Panc1 (cell line): Measurements from ENCODE around the gene GPR34. TPM values are rescaled to one million over a fixed set of nuclear protein-coding genes. Genes with fewer than 3 reads are reported as not detected.

ENCODE experiments used
- ATAC-seq: fragments of 200-7000 bp; cut with Tn5 transposase; 2 replicates; pipeline ENCODE4 v1.9.1; 2020; ENCODE audit warnings: mild to moderate bottlenecking, moderate library complexity
- BruUV-seq: library from RNA; stranded (reverse); fragments of 400-500 nt; replicated peaks from 2 replicates; lab custom pipeline; 2021; lab: Mats Ljungman, UMichigan
- CTCF ChIA-PET: fragments of 300-600 bp; sonication (Branson Sonifier 250); formaldehyde crosslinking; loops from one replicate; lab custom pipeline; 2022; ENCODE audit warnings: antibody characterized with exemption; lab: Charles Lee
- POLR2A ChIA-PET: fragments of 300-600 bp; sonication (Branson Sonifier 250); formaldehyde crosslinking; loops from one replicate; lab custom pipeline; 2022; ENCODE audit warnings: antibody characterized with exemption; lab: Charles Lee
- DNase-seq: peaks from one replicate; pipeline ENCODE4 v3.0.0-alpha.2; 2010; ENCODE audit warnings: low read depth, low spot score
- H3K27ac ChIP-seq: 2 replicates; pipeline ENCODE4 v1.5.1; 2011; ENCODE audit warnings: mild to moderate bottlenecking, low read length, inconsistent platforms
- H3K27me3 ChIP-seq: fragments of 200-500 bp; sonication (Bioruptor generic); 2 replicates; pipeline ENCODE4 v1.6.0; 2014; ENCODE audit warnings: low read length, inconsistent platforms; ENCODE audit not compliant: control insufficient read depth, insufficient read depth
- H3K36me3 ChIP-seq: fragments of 200-500 bp; sonication (Bioruptor generic); 2 replicates; pipeline ENCODE4 v1.5.1; 2014; ENCODE audit warnings: inconsistent platforms, mild to moderate bottlenecking, low read length, moderate library complexity; ENCODE audit not compliant: control insufficient read depth, insufficient read depth
- H3K4me1 ChIP-seq: 2 replicates; pipeline ENCODE4 v1.5.1; 2011; ENCODE audit warnings: inconsistent platforms, mild to moderate bottlenecking, low read length, moderate library complexity; ENCODE audit not compliant: control insufficient read depth, insufficient read depth
- H3K4me3 ChIP-seq, 2 experiments: 2 replicates each; pipeline ENCODE4 v1.5.1; 2011 to 2012; ENCODE audit warnings: low read depth in 2 of 2, low read length in 2 of 2, mild to moderate bottlenecking in 2 of 2, inconsistent platforms in 1 of 2, moderate library complexity in 1 of 2
- H3K9me3 ChIP-seq: fragments of 200-500 bp; sonication (Bioruptor generic); 2 replicates; pipeline ENCODE4 v1.5.1; 2014; ENCODE audit warnings: low read depth, mild to moderate bottlenecking, inconsistent platforms, low read length, moderate library complexity; ENCODE audit not compliant: control insufficient read depth, insufficient read depth
- CTCF ChIP-seq: fragments of 450-650 bp; IDR thresholded peaks from 2 replicates; pipeline ENCODE4 v1.5.1; 2017; ENCODE audit warnings: mild to moderate bottlenecking
- POLR2AphosphoS5 ChIP-seq: IDR thresholded peaks from 2 replicates; pipeline ENCODE4 v1.6.1; 2012; ENCODE audit warnings: mild to moderate bottlenecking, low read depth, low read length, moderate library complexity
- SIN3A ChIP-seq: IDR thresholded peaks from 2 replicates; pipeline ENCODE4 v1.6.1; 2012; ENCODE audit warnings: low read depth, mild to moderate bottlenecking, low read length, moderate library complexity, borderline replicate concordance; ENCODE audit not compliant: insufficient read depth
- TCF7L2 ChIP-seq: IDR thresholded peaks from 2 replicates; pipeline ENCODE4 v1.6.1; 2011; ENCODE audit warnings: mild to moderate bottlenecking, low read depth, low read length, inconsistent platforms
- in situ Hi-C: cut with HindIII; loops from 2 replicates; pipeline ENCODE4 v1.10.0; 2016; ENCODE audit warnings: low sequenced_read_pairs, low pct_unique_long_range_greater_than_20kb
- intact Hi-C: fragments of 100-400 bp; cut with micrococcal nuclease; formaldehyde crosslinking; loops from one replicate; pipeline ENCODE4 v1.10.0; 2022; ENCODE audit not compliant: unreplicated experiment
- total RNA-seq: library from RNA; stranded (reverse); gene quantifications from one replicate; pipeline ENCODE4 v1.2.1, GENCODE V29; 2021; ENCODE audit not compliant: unreplicated experiment
- TF ChIP-seq, protein P1 (sequence below), 2 experiments: IDR thresholded peaks; 2 replicates each; pipeline ENCODE4 v1.6.1; 2011 to 2012; ENCODE audit warnings: low read depth in 2 of 2, control low read depth in 1 of 2, low read length in 1 of 2, mild to moderate bottlenecking in 1 of 2, moderate library complexity in 1 of 2; ENCODE audit not compliant: insufficient read depth in 1 of 2

GPR34 gene
- total RNA-seq, 1 experiment from 2014 or later, result not detected

GRCh38 chrX:41703574-41704029, 14.8 kb downstream of the GPR34 start:
- Histone ChIP-seq H3K27me3 (no peaks in the 10 kb centered on the region), H3K36me3 (no peaks in the 10 kb centered on the region), H3K4me1 (no peaks in the 10 kb centered on the region), H3K4me3 (no peak overlapping the region), H3K9me3 (no peaks in the 10 kb centered on the region), H3K27ac (no peak overlapping the region)
- TF ChIP-seq CTCF (no peak), TCF7L2 (no peak), SIN3A (no peak), POLR2AphosphoS5 (no peak)
- TF ChIP-seq, protein P1, sequence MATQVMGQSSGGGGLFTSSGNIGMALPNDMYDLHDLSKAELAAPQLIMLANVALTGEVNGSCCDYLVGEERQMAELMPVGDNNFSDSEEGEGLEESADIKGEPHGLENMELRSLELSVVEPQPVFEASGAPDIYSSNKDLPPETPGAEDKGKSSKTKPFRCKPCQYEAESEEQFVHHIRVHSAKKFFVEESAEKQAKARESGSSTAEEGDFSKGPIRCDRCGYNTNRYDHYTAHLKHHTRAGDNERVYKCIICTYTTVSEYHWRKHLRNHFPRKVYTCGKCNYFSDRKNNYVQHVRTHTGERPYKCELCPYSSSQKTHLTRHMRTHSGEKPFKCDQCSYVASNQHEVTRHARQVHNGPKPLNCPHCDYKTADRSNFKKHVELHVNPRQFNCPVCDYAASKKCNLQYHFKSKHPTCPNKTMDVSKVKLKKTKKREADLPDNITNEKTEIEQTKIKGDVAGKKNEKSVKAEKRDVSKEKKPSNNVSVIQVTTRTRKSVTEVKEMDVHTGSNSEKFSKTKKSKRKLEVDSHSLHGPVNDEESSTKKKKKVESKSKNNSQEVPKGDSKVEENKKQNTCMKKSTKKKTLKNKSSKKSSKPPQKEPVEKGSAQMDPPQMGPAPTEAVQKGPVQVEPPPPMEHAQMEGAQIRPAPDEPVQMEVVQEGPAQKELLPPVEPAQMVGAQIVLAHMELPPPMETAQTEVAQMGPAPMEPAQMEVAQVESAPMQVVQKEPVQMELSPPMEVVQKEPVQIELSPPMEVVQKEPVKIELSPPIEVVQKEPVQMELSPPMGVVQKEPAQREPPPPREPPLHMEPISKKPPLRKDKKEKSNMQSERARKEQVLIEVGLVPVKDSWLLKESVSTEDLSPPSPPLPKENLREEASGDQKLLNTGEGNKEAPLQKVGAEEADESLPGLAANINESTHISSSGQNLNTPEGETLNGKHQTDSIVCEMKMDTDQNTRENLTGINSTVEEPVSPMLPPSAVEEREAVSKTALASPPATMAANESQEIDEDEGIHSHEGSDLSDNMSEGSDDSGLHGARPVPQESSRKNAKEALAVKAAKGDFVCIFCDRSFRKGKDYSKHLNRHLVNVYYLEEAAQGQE (IDR thresholded peaks at IDR 0.05; ENCODE audit: insufficient read depth in 1 of 2, low read depth in 2 of 2, low read length in 1 of 2), result no peak
- ATAC-seq, result no peak
- no TSS peak for BruUV-seq
- ChIA-PET CTCF (no interaction called here), POLR2A (no interaction called here)
- in situ Hi-C loops, result no loop called here
- DNase-seq, result no peak
- intact Hi-C loops, result no loop called here

DNA sequence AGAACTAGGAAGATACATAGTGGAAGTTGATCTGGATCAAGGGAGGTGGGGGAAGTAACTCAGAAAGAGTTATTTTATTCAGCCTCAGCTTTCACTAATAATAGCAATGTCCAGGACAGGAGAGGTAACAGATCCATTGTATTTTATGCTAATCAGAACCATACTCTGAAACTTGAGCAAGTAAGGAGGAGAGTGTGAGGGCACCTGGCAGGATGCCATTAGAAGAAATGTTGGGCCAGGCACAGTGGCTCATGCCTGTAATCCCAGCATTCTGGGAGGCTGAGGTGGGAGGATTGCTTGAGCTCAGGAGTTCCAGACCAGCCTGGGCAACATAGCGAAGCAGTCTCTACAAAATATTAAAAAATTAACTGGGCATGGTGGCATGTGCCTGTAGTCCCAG, 16.3 kb downstream of the GPR34 start:
- ATAC-seq (no peak), DNase-seq (no peak)
- no peaks in the 10 kb centered on the region for H3K4me1 ChIP-seq
- in situ Hi-C loops (no loop called here), intact Hi-C loops (no loop called here)
- H3K36me3 ChIP-seq, result no peaks in the 10 kb centered on the region
- H3K27me3 ChIP-seq, result no peaks in the 10 kb centered on the region
- no peak for TF ChIP-seq POLR2AphosphoS5
- CTCF ChIA-PET, result no interaction called here
- BruUV-seq, result no TSS peak
- POLR2A ChIA-PET, result no interaction called here
- H3K4me3 ChIP-seq, result no peak overlapping the region
- no peak overlapping the region for H3K27ac ChIP-seq
- no peaks in the 10 kb centered on the region for H3K9me3 ChIP-seq

DNA sequence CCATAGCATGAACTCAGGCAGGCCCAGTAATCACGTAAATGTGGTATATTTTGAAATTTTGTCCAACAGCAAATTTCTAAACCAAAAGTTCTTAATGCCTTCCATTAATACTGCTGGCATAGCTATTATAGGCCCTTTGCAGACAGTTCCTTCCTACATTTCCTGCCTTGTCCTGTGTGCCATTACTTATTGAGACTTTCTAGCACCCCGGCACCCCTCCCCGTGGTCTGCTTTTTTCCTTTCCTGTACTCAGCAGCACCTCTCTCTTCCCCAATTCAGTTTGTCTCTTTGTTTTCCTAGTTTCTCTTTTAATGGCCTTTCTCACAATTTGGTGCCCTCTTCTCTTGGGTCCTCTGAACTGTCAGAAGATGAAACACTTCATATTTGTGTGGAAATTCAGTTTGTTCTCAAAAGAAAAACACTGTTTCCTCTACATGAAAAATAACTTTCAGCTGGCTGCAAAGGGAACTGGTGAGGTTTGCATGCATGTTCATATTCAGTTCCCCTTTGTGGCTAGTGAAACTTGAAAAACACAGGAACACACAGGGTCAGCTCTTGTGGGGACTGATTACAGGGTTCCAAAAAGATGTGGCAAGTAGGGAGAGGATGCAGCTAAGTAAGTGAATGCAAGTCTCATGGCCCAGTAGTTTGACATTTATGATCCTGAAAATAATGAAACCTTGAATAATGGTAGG, 17.1 kb downstream of the GPR34 start:
- Histone ChIP-seq H3K4me3 (no peak overlapping the region), H3K9me3 (no peaks in the 10 kb centered on the region), H3K27me3 (no peaks in the 10 kb centered on the region), H3K4me1 (no peaks in the 10 kb centered on the region), H3K27ac (no peak overlapping the region), H3K36me3 (no peaks in the 10 kb centered on the region)
- ATAC-seq (no peak), DNase-seq (no peak)
- POLR2A ChIA-PET, result no interaction called here
- BruUV-seq, result no TSS peak
- intact Hi-C loops (no loop called here), in situ Hi-C loops (no loop called here)
- TF ChIP-seq CTCF, result no peak
- no peak for TF ChIP-seq SIN3A
- TF ChIP-seq, protein P1 (IDR thresholded peaks at IDR 0.05; ENCODE audit: insufficient read depth in 1 of 2, low read depth in 2 of 2, low read length in 1 of 2), result no peak
- TF ChIP-seq POLR2AphosphoS5, result no peak
- no peak for TF ChIP-seq TCF7L2
- CTCF ChIA-PET, result no interaction called here
